Skeletal muscle tissue (tissue), 4 donors: ENCODE measurements around the gene CHST11. TPM values are rescaled to one million over a fixed set of nuclear protein-coding genes. Genes with fewer than 3 reads are reported as not detected.

Source experiments
- H3K27ac ChIP-seq: one replicate; pipeline ENCODE4 v1.7.0; 2013; ENCODE audit warnings: mild to moderate bottlenecking, low read depth, low read length, inconsistent platforms
- H3K27me3 ChIP-seq, 3 donors: one replicate each; pipeline ENCODE4 v1.7.0; 2013; ENCODE audit warnings: low read length in 3 of 3; ENCODE audit not compliant: control insufficient read depth in 3 of 3, insufficient read depth in 3 of 3
- H3K36me3 ChIP-seq, 3 donors: one replicate each; pipeline ENCODE4 v1.7.0; 2013; ENCODE audit warnings: low read length in 3 of 3; ENCODE audit not compliant: control insufficient read depth in 3 of 3, insufficient read depth in 3 of 3
- H3K4me1 ChIP-seq, 3 donors: one replicate each; pipeline ENCODE4 v1.7.0; 2013; ENCODE audit warnings: low read length in 3 of 3, mild to moderate bottlenecking in 3 of 3; ENCODE audit not compliant: control insufficient read depth in 3 of 3, insufficient read depth in 3 of 3
- H3K4me3 ChIP-seq, 3 donors: one replicate each; pipeline ENCODE4 v1.7.0; 2013; ENCODE audit warnings: low read length in 3 of 3
- H3K9ac ChIP-seq, 3 donors: one replicate each; pipeline ENCODE4 v1.7.0; 2013; ENCODE audit warnings: low read length in 3 of 3, mild to moderate bottlenecking in 3 of 3, moderate library complexity in 2 of 3, low read depth in 1 of 3
- H3K9me3 ChIP-seq, 3 donors: one replicate each; pipeline ENCODE4 v1.7.0; 2013; ENCODE audit warnings: low read length in 3 of 3; ENCODE audit not compliant: control insufficient read depth in 3 of 3
- total RNA-seq: library from RNA; depleted of rRNA; stranded (reverse); fragments of >200 nt; gene quantifications from one replicate; pipeline ENCODE4 v1.2.3, GENCODE V29; 2014
- donor health status: Osteomylitis.

Gene CHST11
- total RNA-seq, 1 donor from 2014 or later: 2.1 TPM

- Histone ChIP-seq H3K4me1 (peaks cover 0 to 4% (median 0%) of the 10 kb centered on the region in 3 donors), H3K4me3 (no peak overlapping the region), H3K27ac (no peak overlapping the region), H3K36me3 (no peaks in the 10 kb centered on the region), H3K9ac (no peak overlapping the region), H3K27me3 (no peaks in the 10 kb centered on the region), H3K9me3 (no peaks in the 10 kb centered on the region)
Observed at GRCh38 chr12:104682790-104683279, 226.1 kb downstream of the CHST11 start.

GRCh38 chr12:104683831-104684503, 227.2 kb downstream of the CHST11 start:
- no peak overlapping the region for H3K27ac ChIP-seq
- H3K4me1 ChIP-seq: peaks cover 0 to 4% (median 0%) of the 10 kb centered on the region in 3 donors
- H3K4me3 ChIP-seq: no peak overlapping the region
- H3K27me3 ChIP-seq: no peaks in the 10 kb centered on the region
- H3K9ac ChIP-seq: no peak overlapping the region
- H3K36me3 ChIP-seq: no peaks in the 10 kb centered on the region
- no peaks in the 10 kb centered on the region for H3K9me3 ChIP-seq

GRCh38 chr12:104684884-104685283, 228.1 kb downstream of the CHST11 start:
- no peak overlapping the region for H3K4me3 ChIP-seq
- no peaks in the 10 kb centered on the region for H3K36me3 ChIP-seq
- peaks cover 0 to 6% (median 0%) of the 10 kb centered on the region in 3 donors for H3K4me1 ChIP-seq
- no peak overlapping the region for H3K27ac ChIP-seq
- no peaks in the 10 kb centered on the region for H3K27me3 ChIP-seq
- no peak overlapping the region for H3K9ac ChIP-seq
- no peaks in the 10 kb centered on the region for H3K9me3 ChIP-seq

GRCh38 chr12:104685366-104685765, 228.6 kb downstream of the CHST11 start:
- Histone ChIP-seq H3K36me3 (no peaks in the 10 kb centered on the region), H3K4me1 (peaks cover 0 to 6% (median 0%) of the 10 kb centered on the region in 3 donors), H3K27ac (no peak overlapping the region), H3K4me3 (no peak overlapping the region), H3K9me3 (no peaks in the 10 kb centered on the region), H3K9ac (no peak overlapping the region), H3K27me3 (no peaks in the 10 kb centered on the region)

- H3K9ac ChIP-seq: no peak overlapping the region
- no peak overlapping the region for H3K4me3 ChIP-seq
- no peak overlapping the region for H3K27ac ChIP-seq
- H3K36me3 ChIP-seq: no peaks in the 10 kb centered on the region
- H3K27me3 ChIP-seq: no peaks in the 10 kb centered on the region
- H3K4me1 ChIP-seq: peaks cover 0 to 6% (median 0%) of the 10 kb centered on the region in 3 donors
- no peaks in the 10 kb centered on the region for H3K9me3 ChIP-seq
Observed at GRCh38 chr12:104686196-104686595, 229.4 kb downstream of the CHST11 start.

- no peaks in the 10 kb centered on the region for H3K9me3 ChIP-seq
- no peaks in the 10 kb centered on the region for H3K27me3 ChIP-seq
- H3K9ac ChIP-seq: no peak overlapping the region
- H3K27ac ChIP-seq: no peak overlapping the region
- no peak overlapping the region for H3K4me3 ChIP-seq
- H3K4me1 ChIP-seq: peaks cover 0 to 6% (median 0%) of the 10 kb centered on the region in 3 donors
- no peaks in the 10 kb centered on the region for H3K36me3 ChIP-seq
Observed at GRCh38 chr12:104687823-104688573, 231.2 kb downstream of the CHST11 start.

GRCh38 chr12:104689635-104690034, 232.9 kb downstream of the CHST11 start:
- H3K4me3 ChIP-seq: no peak overlapping the region
- H3K27me3 ChIP-seq: no peaks in the 10 kb centered on the region
- H3K9me3 ChIP-seq: no peaks in the 10 kb centered on the region
- H3K27ac ChIP-seq: no peak overlapping the region
- peaks cover 0 to 6% (median 0%) of the 10 kb centered on the region in 3 donors for H3K4me1 ChIP-seq
- no peak overlapping the region for H3K9ac ChIP-seq
- H3K36me3 ChIP-seq: no peaks in the 10 kb centered on the region

GRCh38 chr12:104691721-104692556, 235.2 kb downstream of the CHST11 start:
- Histone ChIP-seq H3K27me3 (no peaks in the 10 kb centered on the region), H3K9me3 (no peaks in the 10 kb centered on the region), H3K36me3 (no peaks in the 10 kb centered on the region), H3K4me1 (peaks cover 0 to 2% (median 2%) of the 10 kb centered on the region in 3 donors), H3K9ac (no peak overlapping the region), H3K4me3 (no peak overlapping the region), H3K27ac (no peak overlapping the region)

- no peak overlapping the region for H3K9ac ChIP-seq
- no peaks in the 10 kb centered on the region for H3K36me3 ChIP-seq
- no peak overlapping the region for H3K4me3 ChIP-seq
- no peaks in the 10 kb centered on the region for H3K9me3 ChIP-seq
- H3K4me1 ChIP-seq: peaks cover 0 to 2% (median 2%) of the 10 kb centered on the region in 3 donors
- no peaks in the 10 kb centered on the region for H3K27me3 ChIP-seq
- H3K27ac ChIP-seq: no peak overlapping the region
Observed at GRCh38 chr12:104692557-104693218, 235.9 kb downstream of the CHST11 start.
